ENCODE measurements around the gene EPS8L3.

The EPS8L3 gene

DNA sequence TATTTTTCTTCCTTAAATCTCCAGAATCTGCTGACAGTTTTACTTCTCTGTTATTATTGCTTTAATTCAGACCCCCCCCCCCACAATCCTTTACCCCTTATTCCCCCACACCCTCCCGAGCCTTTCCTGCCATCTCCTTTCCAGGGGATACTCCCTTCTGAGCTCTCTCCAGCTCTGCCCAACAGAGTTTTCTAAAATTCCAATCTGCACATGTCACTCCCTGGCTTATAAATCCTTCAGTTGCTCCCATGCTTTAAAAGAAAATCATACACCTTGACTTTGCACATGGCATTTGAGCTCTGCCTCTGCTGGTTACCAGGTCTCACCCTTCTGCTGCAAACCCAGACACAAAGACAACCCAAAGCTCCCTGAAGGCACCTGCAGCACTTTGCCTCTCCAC lies 11.7 kb upstream of the EPS8L3 start:
- no peaks in the 10 kb centered on the region for H3K9me3 ChIP-seq (ENCODE audit: low read length)
- H3K27me3 ChIP-seq (ENCODE audit: control insufficient read depth in 1 of 2, insufficient read depth in 2 of 2, low read length in 2 of 2), result no peaks in the 10 kb centered on the region
- H3K4me3 ChIP-seq (ENCODE audit: low read depth in 1 of 2, low read length in 2 of 2), result no peak overlapping the region
- no peaks in the 10 kb centered on the region for H3K36me3 ChIP-seq (ENCODE audit: insufficient read depth, low read length)
- peaks cover 10% of the 10 kb centered on the region for H3K4me1 ChIP-seq (ENCODE audit: insufficient read depth, low read length)
- H3K9ac ChIP-seq (ENCODE audit: low read length), result no peak overlapping the region
- H3K27ac ChIP-seq (ENCODE audit: low read depth, low read length), result no peak overlapping the region

DNA sequence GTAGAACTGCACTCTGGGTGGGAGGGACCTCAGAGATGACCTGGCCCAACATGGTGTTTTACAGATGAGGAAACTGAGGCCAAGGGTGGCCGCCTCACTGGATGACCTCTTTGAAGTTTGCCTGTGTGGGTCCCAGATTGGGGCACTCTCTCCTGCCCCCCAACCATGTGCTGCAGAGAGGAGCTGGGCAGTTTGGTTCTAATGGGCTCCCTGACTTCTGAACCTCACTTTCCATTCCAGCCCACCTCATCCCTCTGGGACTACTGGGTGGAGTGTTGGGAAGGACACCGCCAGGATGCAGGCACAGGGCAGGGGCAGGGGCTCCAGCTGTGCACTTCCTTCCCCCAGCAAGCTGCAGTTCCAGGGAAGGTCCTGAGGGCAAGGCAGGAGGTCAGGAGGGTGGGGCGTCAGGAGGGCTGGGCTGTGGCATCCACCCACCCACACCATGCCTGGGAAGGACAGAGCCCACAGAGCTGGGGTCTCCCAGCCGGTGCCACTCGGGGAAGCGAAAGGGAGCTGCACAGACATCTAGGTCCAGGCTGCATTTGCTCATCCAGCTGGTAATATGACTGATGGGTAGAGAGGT lies 10.3 kb upstream of the EPS8L3 start:
- Histone ChIP-seq H3K4me1 (ENCODE audit: insufficient read depth, low read length) (peaks cover 10% of the 10 kb centered on the region), H3K27me3 (ENCODE audit: control insufficient read depth in 1 of 2, insufficient read depth in 2 of 2, low read length in 2 of 2) (no peaks in the 10 kb centered on the region), H3K4me3 (ENCODE audit: low read depth in 1 of 2, low read length in 2 of 2) (no peak overlapping the region), H3K9ac (ENCODE audit: low read length) (no peak overlapping the region), H3K36me3 (ENCODE audit: insufficient read depth, low read length) (no peaks in the 10 kb centered on the region), H3K9me3 (ENCODE audit: low read length) (no peaks in the 10 kb centered on the region), H3K27ac (ENCODE audit: low read depth, low read length) (no peak overlapping the region)

DNA sequence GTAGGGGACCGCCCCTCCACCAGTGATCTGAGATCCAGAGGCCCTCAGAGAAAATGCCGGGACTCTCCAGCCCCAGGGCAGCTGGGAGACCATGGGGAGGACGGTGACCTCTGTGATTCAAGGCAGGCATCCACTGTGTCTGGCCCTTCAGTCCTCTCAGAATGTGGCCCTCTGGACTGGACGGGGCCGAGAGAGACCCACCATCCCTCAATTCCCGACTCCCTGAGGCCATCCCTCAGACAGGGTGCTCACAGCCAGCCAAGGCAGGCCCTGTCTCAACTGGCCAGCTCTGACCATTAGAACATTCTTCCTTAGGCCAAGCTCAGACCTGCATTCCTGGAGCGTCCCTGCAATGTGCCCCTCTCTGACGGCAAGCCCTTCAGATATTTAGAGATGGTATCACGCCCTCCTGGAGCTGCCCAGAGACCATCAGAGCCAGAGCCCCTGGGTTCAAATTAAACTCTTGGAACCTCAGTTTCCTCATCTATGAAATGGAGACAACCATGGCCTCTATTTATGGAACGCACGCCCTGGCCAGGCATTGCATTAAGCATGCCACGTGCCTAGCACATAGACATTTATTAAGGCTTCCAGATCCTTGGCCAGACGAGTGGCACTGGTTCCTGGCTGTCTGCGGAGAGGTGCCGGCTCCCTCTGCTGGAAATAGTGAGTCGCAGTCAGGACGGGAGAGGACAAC lies 9.6 kb upstream of the EPS8L3 start:
- H3K9ac ChIP-seq (ENCODE audit: low read length), result no peak overlapping the region

DNA sequence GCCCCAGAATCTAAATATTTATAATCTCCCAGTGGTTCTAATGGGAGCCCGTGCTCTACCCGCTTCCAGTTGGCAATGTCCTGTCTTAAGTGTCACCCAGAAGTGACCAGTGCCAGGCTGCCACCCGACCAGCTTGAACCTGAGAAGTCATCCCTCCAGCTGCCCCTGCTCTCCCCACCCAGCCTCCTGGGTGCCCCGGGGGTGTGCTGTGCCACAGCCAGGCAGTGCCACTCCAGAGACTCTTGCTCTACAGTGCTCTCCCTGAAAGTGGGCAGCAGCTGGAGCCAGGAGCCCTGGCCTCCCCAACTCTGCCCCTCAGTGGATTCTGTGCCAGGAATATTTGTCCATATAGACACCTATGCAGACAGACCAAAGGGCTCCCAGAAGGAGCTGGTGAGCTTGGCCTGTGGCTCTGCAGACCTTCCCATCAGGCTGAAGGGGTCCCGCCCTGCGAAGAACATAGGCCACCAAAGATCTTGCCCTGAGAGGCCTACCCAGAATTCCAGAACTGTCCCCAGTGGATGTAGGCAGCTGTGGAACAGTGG lies 9.0 kb upstream of the EPS8L3 start:
- H3K9me3 ChIP-seq (ENCODE audit: low read length), result no peaks in the 10 kb centered on the region
- no peak overlapping the region for H3K27ac ChIP-seq (ENCODE audit: low read depth, low read length)
- no peak overlapping the region for H3K9ac ChIP-seq (ENCODE audit: low read length)
- H3K27me3 ChIP-seq (ENCODE audit: control insufficient read depth in 1 of 2, insufficient read depth in 2 of 2, low read length in 2 of 2), result no peaks in the 10 kb centered on the region
- H3K36me3 ChIP-seq (ENCODE audit: insufficient read depth, low read length), result no peaks in the 10 kb centered on the region
- no peak overlapping the region for H3K4me3 ChIP-seq (ENCODE audit: low read depth in 1 of 2, low read length in 2 of 2)
- H3K4me1 ChIP-seq (ENCODE audit: insufficient read depth, low read length), result peaks cover 10% of the 10 kb centered on the region

More for the DNA sequence above, 9.6 kb upstream of the EPS8L3 start:
- H3K36me3 ChIP-seq (ENCODE audit: insufficient read depth, low read length), result no peaks in the 10 kb centered on the region
- H3K27ac ChIP-seq (ENCODE audit: low read depth, low read length), result no peak overlapping the region
- H3K27me3 ChIP-seq (ENCODE audit: control insufficient read depth in 1 of 2, insufficient read depth in 2 of 2, low read length in 2 of 2), result no peaks in the 10 kb centered on the region
- H3K4me3 ChIP-seq (ENCODE audit: low read depth in 1 of 2, low read length in 2 of 2), result no peak overlapping the region
- H3K4me1 ChIP-seq (ENCODE audit: insufficient read depth, low read length), result peaks cover 10% of the 10 kb centered on the region
- no peaks in the 10 kb centered on the region for H3K9me3 ChIP-seq (ENCODE audit: low read length)

DNA sequence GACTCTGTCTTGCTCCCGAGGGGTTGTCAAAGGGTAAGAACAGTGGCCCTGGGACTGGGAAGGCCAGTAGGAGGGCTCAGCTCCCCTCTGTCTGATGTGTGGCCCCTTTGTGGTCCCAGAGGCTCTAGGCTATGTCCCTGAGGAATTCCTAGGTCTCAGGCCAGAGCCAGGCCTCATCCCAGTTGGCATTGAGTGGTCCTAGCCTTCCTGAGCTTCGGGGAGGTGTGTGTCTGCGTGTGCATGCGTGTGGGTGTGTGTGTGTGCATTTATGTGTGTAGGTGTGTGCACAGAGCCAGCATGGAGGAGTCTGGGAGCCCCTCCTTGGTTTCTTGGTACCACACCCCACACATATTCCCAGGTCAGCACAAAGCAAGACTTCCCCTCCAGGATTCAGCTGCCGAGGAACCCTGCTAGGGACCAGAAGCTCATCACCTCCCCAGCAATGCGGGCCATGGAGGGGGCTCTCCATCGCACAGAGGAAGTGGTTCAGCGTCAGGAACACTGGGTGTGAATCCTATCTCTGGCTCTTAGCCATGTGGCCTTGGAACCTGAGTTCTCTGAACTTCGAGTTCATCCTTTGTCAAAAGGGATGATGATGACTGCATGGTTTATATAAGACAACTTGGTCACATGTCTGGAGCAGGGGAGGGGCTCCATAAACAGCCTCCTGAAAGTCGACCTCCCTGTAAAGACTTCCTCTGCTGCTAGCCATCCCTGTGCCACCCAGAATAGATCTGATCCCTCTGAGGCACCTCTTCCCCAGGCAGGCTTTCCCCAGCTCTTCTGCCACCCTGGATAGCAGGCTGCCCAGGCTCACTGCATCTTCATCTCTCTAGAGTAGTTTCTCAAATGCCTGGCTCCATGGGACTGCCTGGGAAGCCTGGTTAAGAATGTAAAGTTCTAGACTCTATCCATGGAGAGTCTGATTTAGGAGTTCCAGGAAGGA lies 8.3 kb upstream of the EPS8L3 start:
- Histone ChIP-seq H3K9me3 (ENCODE audit: low read length) (no peaks in the 10 kb centered on the region), H3K27ac (ENCODE audit: low read depth, low read length) (no peak overlapping the region)

DNA sequence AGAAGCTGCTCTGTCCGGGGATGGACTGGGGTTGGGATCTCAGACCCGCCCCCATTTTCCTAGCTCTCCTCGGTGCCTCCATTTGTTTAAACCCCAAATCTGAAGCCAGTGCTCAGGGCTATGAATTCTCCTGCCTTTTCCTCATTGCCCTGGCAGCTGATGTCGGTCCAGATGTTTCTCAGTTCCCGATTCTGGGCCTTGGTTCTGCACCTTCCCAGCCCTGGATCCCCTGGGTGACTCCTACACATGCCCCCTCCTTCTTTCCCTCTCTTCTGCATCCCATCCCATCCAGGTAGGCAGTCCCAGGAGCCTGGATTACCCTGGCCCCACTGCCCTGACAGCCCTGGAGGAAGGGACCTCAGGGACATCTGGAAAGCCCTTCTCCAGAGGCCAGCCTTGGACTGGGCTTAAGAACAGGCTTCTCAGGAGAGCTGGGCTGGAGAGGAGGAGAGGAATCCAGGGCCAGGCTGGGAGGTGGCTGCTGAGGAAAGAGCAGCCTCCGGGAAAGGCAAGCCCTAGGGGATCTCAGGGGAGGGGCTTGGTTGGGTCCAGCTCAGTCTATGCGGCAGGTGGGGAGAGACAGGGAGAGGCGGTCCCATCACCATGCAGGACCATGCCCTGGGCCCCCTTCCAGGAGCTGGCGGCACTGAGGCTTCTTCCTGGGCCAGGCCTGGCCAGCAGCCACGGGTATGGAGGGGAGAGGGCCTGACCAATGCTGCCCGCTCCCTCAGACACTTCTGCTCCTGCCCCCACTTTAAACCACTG lies 6.8 kb upstream of the EPS8L3 start:
- Histone ChIP-seq H3K9me3 (ENCODE audit: low read length) (no peaks in the 10 kb centered on the region), H3K27me3 (ENCODE audit: control insufficient read depth in 1 of 2, insufficient read depth in 2 of 2, low read length in 2 of 2) (no peaks in the 10 kb centered on the region), H3K9ac (ENCODE audit: low read length) (no peak overlapping the region), H3K4me1 (ENCODE audit: insufficient read depth, low read length) (peaks cover 4% of the 10 kb centered on the region), H3K36me3 (ENCODE audit: insufficient read depth, low read length) (no peaks in the 10 kb centered on the region), H3K4me3 (ENCODE audit: low read depth in 1 of 2, low read length in 2 of 2) (no peak overlapping the region), H3K27ac (ENCODE audit: low read depth, low read length) (no peak overlapping the region)

More for the DNA sequence above, 8.3 kb upstream of the EPS8L3 start:
- Histone ChIP-seq H3K27me3 (ENCODE audit: control insufficient read depth in 1 of 2, insufficient read depth in 2 of 2, low read length in 2 of 2) (no peaks in the 10 kb centered on the region), H3K36me3 (ENCODE audit: insufficient read depth, low read length) (no peaks in the 10 kb centered on the region), H3K4me1 (ENCODE audit: insufficient read depth, low read length) (peaks cover 6% of the 10 kb centered on the region), H3K9ac (ENCODE audit: low read length) (no peak overlapping the region), H3K4me3 (ENCODE audit: low read depth in 1 of 2, low read length in 2 of 2) (no peak overlapping the region)

DNA sequence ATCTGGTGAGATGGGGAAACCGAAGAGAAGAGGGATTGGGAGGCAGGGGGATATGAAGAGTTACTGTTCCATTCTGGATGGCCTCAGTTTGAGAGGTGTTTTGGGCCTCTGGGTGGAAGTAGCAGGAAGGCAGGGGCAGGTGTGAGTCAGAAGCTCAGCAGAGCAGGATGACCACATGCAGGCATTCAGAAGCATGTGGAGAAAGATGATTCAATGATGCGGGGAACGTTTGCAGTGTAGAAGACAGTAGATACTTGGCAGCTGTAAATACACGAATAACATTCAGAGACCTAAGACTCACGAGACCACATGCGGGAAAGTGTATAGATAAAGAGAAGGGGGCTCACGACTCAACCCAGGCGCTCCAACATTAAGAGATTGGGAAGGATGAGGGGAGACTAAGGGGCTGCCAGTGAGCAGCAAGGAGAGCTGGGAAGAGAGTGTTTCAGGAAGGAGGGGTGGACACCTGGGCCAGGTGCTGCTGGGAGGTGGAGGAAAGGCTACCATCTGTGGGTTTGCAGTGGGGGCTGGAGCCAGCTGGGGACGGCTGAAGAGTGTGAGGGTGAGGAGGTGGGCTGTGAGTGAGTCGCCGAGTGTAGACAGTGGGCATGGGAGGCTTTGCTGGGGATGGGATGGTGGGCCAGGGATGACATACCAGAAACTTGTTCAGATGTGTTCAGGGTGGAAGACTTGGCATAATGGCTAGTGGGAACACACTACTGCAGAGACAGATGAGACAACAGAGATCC lies 5.8 kb upstream of the EPS8L3 start:
- Histone ChIP-seq H3K9me3 (ENCODE audit: low read length) (no peaks in the 10 kb centered on the region), H3K4me1 (ENCODE audit: insufficient read depth, low read length) (peaks cover 4% of the 10 kb centered on the region), H3K4me3 (ENCODE audit: low read depth in 1 of 2, low read length in 2 of 2) (no peak overlapping the region), H3K9ac (ENCODE audit: low read length) (no peak overlapping the region), H3K27ac (ENCODE audit: low read depth, low read length) (no peak overlapping the region), H3K27me3 (ENCODE audit: control insufficient read depth in 1 of 2, insufficient read depth in 2 of 2, low read length in 2 of 2) (no peaks in the 10 kb centered on the region), H3K36me3 (ENCODE audit: insufficient read depth, low read length) (no peaks in the 10 kb centered on the region)

DNA sequence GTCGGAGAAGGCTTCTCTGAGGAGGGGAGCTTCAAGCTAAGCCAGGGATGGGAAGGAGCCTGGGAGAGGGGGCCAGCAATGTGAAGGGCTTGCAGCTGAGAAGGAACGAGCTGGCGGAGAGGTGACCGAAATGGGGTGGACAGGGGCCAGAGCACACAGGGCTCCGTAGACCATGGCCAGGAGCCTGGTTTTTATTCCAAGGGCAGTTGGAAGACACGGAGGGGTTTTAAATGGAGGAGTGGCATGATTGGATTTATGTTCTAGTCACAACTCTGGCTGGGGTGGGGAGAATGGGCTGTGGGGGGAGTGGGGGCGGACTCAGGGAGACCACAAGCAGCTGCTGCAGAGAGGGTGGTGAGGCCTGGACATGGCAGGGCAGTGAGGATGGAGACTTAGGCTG lies 5.1 kb upstream of the EPS8L3 start:
- Histone ChIP-seq H3K27ac (ENCODE audit: low read depth, low read length) (no peak overlapping the region), H3K4me3 (ENCODE audit: low read depth in 1 of 2, low read length in 2 of 2) (no peak overlapping the region), H3K27me3 (ENCODE audit: control insufficient read depth in 1 of 2, insufficient read depth in 2 of 2, low read length in 2 of 2) (no peaks in the 10 kb centered on the region), H3K9me3 (ENCODE audit: low read length) (no peaks in the 10 kb centered on the region), H3K36me3 (ENCODE audit: insufficient read depth, low read length) (no peaks in the 10 kb centered on the region), H3K9ac (ENCODE audit: low read length) (no peak overlapping the region), H3K4me1 (ENCODE audit: insufficient read depth, low read length) (peaks cover 4% of the 10 kb centered on the region)

DNA sequence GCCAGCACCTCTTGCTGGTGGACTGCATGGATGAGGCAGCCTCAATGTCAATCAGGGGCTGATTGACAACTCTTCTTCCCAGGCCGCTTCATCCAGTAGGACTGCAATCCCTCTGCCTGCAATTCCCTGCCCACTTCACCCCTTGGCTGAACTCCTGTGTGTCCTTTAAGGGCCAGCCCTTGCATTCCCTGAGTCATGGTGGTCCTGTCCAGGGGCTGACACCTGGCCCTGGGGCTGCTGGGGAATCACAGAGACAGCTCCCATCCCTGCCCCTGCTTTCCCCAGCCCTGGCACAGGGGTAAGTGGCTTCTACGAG lies 4.6 kb upstream of the EPS8L3 start:
- no peak overlapping the region for H3K4me3 ChIP-seq (ENCODE audit: low read depth in 1 of 2, low read length in 2 of 2)
- H3K9me3 ChIP-seq (ENCODE audit: low read length), result no peaks in the 10 kb centered on the region
- H3K36me3 ChIP-seq (ENCODE audit: insufficient read depth, low read length), result no peaks in the 10 kb centered on the region
- H3K27me3 ChIP-seq (ENCODE audit: control insufficient read depth in 1 of 2, insufficient read depth in 2 of 2, low read length in 2 of 2), result no peaks in the 10 kb centered on the region
- H3K9ac ChIP-seq (ENCODE audit: low read length), result no peak overlapping the region
- no peak overlapping the region for H3K27ac ChIP-seq (ENCODE audit: low read depth, low read length)
- H3K4me1 ChIP-seq (ENCODE audit: insufficient read depth, low read length), result peaks cover 2% of the 10 kb centered on the region

DNA sequence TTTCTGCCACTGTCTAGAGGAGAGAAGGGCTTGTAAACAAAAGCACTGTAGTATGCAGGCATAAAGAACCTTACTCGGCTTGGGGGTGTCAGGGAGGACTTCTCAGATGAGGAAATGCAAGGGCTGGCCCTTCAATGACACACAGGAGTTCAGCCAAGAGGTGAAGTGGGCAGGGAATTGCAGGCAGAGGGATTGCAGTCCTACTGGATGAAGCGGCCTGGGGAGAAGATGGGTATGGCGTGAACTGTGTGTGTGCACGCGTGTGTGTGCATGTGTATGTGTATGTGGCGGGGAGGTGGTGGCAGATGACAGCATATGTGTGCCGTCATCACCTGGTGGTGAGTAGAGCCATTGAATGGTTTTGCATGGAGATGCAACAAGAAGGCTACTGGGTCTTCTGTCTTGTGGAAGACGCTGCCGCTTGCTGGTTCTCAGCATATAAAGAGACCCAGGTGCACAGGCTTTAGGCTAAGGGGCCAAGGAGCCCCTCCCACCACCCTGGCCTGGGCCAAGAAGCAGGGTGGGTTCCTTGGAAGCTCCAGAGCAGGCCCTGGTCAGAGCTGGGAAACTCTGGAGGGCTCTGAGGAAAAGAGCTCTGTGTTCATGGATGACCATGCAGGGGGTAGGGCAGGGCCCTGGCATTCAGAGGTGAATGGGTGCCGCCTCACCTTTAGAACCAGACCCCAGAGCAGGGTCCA lies 4.1 kb upstream of the EPS8L3 start:
- no peaks in the 10 kb centered on the region for H3K4me1 ChIP-seq (ENCODE audit: insufficient read depth, low read length)
- no peak overlapping the region for H3K9ac ChIP-seq (ENCODE audit: low read length)
- H3K27ac ChIP-seq (ENCODE audit: low read depth, low read length), result no peak overlapping the region
- H3K36me3 ChIP-seq (ENCODE audit: insufficient read depth, low read length), result no peaks in the 10 kb centered on the region
- H3K4me3 ChIP-seq (ENCODE audit: low read depth in 1 of 2, low read length in 2 of 2), result no peak overlapping the region
- H3K9me3 ChIP-seq (ENCODE audit: low read length), result no peaks in the 10 kb centered on the region
- H3K27me3 ChIP-seq (ENCODE audit: control insufficient read depth in 1 of 2, insufficient read depth in 2 of 2, low read length in 2 of 2), result no peaks in the 10 kb centered on the region

Measured in muscle layer of colon (tissue), 2 donors.